CD14-positive monocyte (primary cell): ENCODE data around the gene POP7. TPM values are rescaled to one million over a fixed set of nuclear protein-coding genes. Genes with fewer than 3 reads are reported as not detected.
A peak's percentile ranks its signal among the peaks of the same experiment; 100 is the strongest.

Experiments
- DNase-seq, 3 donors: peaks; one replicate each; pipeline ENCODE4 v3.0.0-alpha.2; 2011 to 2022
- H2AFZ ChIP-seq: 2 replicates; pipeline ENCODE4 v1.6.0; 2012; ENCODE audit warnings: mild to moderate bottlenecking, low read depth, low read length, inconsistent platforms; ENCODE audit not compliant: insufficient read depth, poor library complexity, severe bottlenecking
- H3K27ac ChIP-seq, 2 donors: 1 replicate in 1 of 2; 2 replicates in 1 of 2; pipeline ENCODE4 v1.5.1; 2012 to 2013; ENCODE audit warnings: low read length in 2 of 2, control low read depth in 1 of 2, inconsistent platforms in 1 of 2, low read depth in 1 of 2, mild to moderate bottlenecking in 1 of 2
- H3K27me3 ChIP-seq, 2 donors: one replicate each; pipeline versions ENCODE4 v1.6.0 to v1.6.1; 2011 to 2013; ENCODE audit warnings: low read length in 2 of 2; ENCODE audit not compliant: control insufficient read depth in 2 of 2, insufficient read depth in 2 of 2
- H3K36me3 ChIP-seq, 2 donors: replicated peaks in 1 of 2; 1 replicate in 1 of 2; 2 replicates in 1 of 2; pipeline versions ENCODE4 v1.5.1 to v1.6.1; 2012 to 2013; ENCODE audit warnings: low read length in 2 of 2, control low read depth in 1 of 2, inconsistent platforms in 1 of 2, mild to moderate bottlenecking in 1 of 2; ENCODE audit not compliant: insufficient read depth in 2 of 2, control insufficient read depth in 1 of 2
- H3K4me1 ChIP-seq, 2 donors: 1 replicate in 1 of 2; 2 replicates in 1 of 2; pipeline versions ENCODE4 v1.5.1 to v1.6.1; 2012 to 2013; ENCODE audit warnings: low read length in 2 of 2, control low read depth in 1 of 2, inconsistent platforms in 1 of 2, mild to moderate bottlenecking in 1 of 2, moderate library complexity in 1 of 2; ENCODE audit not compliant: insufficient read depth in 2 of 2, control insufficient read depth in 1 of 2
- H3K4me2 ChIP-seq: replicated peaks from 2 replicates; pipeline ENCODE3; 2012; ENCODE audit warnings: low read length, moderate library complexity, mild to moderate bottlenecking; ENCODE audit not compliant: poor library complexity, severe bottlenecking; ENCODE audit errors: extremely low read depth
- H3K4me3 ChIP-seq, 3 experiments: fragments of 200-600 bp in 1 of 3; sonication (generic) in 1 of 3; replicated peaks in 1 of 3; 1 replicate in 2 of 3; 2 replicates in 1 of 3; pipeline ENCODE4 v1.5.1; 2011 to 2013; ENCODE audit warnings: low read length in 3 of 3, mild to moderate bottlenecking in 3 of 3, control low read depth in 2 of 3, low read depth in 2 of 3, inconsistent platforms in 1 of 3, moderate library complexity in 1 of 3
- H3K79me2 ChIP-seq: 2 replicates; pipeline ENCODE4 v1.6.0; 2012; ENCODE audit warnings: mild to moderate bottlenecking, control low read depth, inconsistent platforms, low read length, moderate library complexity; ENCODE audit not compliant: insufficient read depth
- H3K9ac ChIP-seq: 2 replicates; pipeline ENCODE4 v1.6.0; 2017; ENCODE audit warnings: low read length, mild to moderate bottlenecking; ENCODE audit not compliant: insufficient read depth, poor library complexity, severe bottlenecking
- H3K9me3 ChIP-seq, 2 donors: replicated peaks in 1 of 2; 1 replicate in 1 of 2; 2 replicates in 1 of 2; pipeline versions ENCODE4 v1.5.1 to v1.6.1; 2012 to 2013; ENCODE audit warnings: low read length in 2 of 2, control low read depth in 1 of 2; ENCODE audit not compliant: control insufficient read depth in 1 of 2, insufficient read depth in 1 of 2
- H4K20me1 ChIP-seq: 2 replicates; pipeline ENCODE4 v1.6.0; 2012; ENCODE audit warnings: mild to moderate bottlenecking, low read length, control low read depth, moderate library complexity; ENCODE audit not compliant: insufficient read depth
- H3K27ac Mint-ChIP-seq, 7 donors: one replicate each; pipeline ENCODE4 v1.8.0; 2020; ENCODE audit warnings: mild to moderate bottlenecking in 7 of 7, mixed read lengths in 7 of 7, moderate library complexity in 6 of 7, inconsistent platforms in 2 of 7
- H3K27me3 Mint-ChIP-seq, 3 donors: one replicate each; pipeline ENCODE4 v1.8.0; 2021 to 2022; ENCODE audit warnings: low read depth in 3 of 3, mild to moderate bottlenecking in 3 of 3, mixed read lengths in 3 of 3, moderate library complexity in 3 of 3, inconsistent platforms in 1 of 3
- H3K36me3 Mint-ChIP-seq, 2 donors: one replicate each; pipeline ENCODE4 v1.8.0; 2020; ENCODE audit warnings: mixed read lengths in 2 of 2, inconsistent platforms in 1 of 2, mild to moderate bottlenecking in 1 of 2
- H3K4me1 Mint-ChIP-seq: one replicate; pipeline ENCODE4 v1.8.0; 2020; ENCODE audit warnings: mild to moderate bottlenecking, mixed read lengths
- H3K4me3 Mint-ChIP-seq, 2 donors: one replicate each; pipeline ENCODE4 v1.8.0; 2020; ENCODE audit warnings: mild to moderate bottlenecking in 2 of 2, mixed read lengths in 2 of 2, moderate library complexity in 1 of 2
- H3K9me3 Mint-ChIP-seq, 7 donors: one replicate each; pipeline ENCODE4 v1.8.0; 2020 to 2022; ENCODE audit warnings: mixed read lengths in 7 of 7, mild to moderate bottlenecking in 6 of 7, moderate library complexity in 6 of 7, inconsistent platforms in 2 of 7
- CTCF ChIP-seq: fragments of 200-600 bp; IDR thresholded peaks from one replicate; pipeline ENCODE4 v1.8.0; 2022; ENCODE audit warnings: antibody characterized with exemption, mild to moderate bottlenecking
- WGBS: methylation state at CpG from one replicate; pipeline ENCODE4 v1.1.5; 2013; ENCODE audit warnings: missing lambda C conversion rate; ENCODE audit not compliant: insufficient coverage; 5-methylcytosine and 5-hydroxymethylcytosine counted together
- intact Hi-C, 2 donors: fragments of 100-400 bp; cut with micrococcal nuclease; formaldehyde crosslinking; loops; one replicate each; pipeline versions ENCODE4 v1.15.0 to v1.15.1; 2023
- polyA plus RNA-seq, 3 donors: library from polyadenylated mRNA; depleted of rRNA in 1 of 3; unstranded in 2 of 3; stranded (reverse) in 1 of 3; fragments of 300-500 nt in 2 of 3; fragments of >200 nt in 1 of 3; fragmentation: Illumina TruSeq in 2 of 3; gene quantifications; 1 replicate in 2 of 3; 2 replicates in 1 of 3; pipeline ENCODE4 v1.2.3, GENCODE V29; 2012 to 2021

Gene POP7
- polyA plus RNA-seq, 3 donors: 11.1 to 48.5 (median 41.6) TPM

- peaks cover 2% of the 10 kb centered on the region for H3K4me1 Mint-ChIP-seq
- Histone ChIP-seq H4K20me1 (no peaks in the 10 kb centered on the region), H3K9me3 (no peaks in the 10 kb centered on the region), H3K4me2 (no peak overlapping the region), H3K9ac (no peak overlapping the region), H3K27ac (no peak overlapping the region), H3K36me3 (no peaks in the 10 kb centered on the region), H3K4me1 (no peaks in the 10 kb centered on the region), H3K79me2 (no peaks in the 10 kb centered on the region), H3K27me3 (no peaks in the 10 kb centered on the region), H3K4me3 (no peak overlapping the region), H2AFZ (no peak overlapping the region)
- no peak for TF ChIP-seq CTCF
- no peak for DNase-seq
- H3K9me3 Mint-ChIP-seq: no peaks in the 10 kb centered on the region
- WGBS: 100% methylated on average over 1 of the region's 3 CpGs
- H3K36me3 Mint-ChIP-seq: no peaks in the 10 kb centered on the region
- H3K27ac Mint-ChIP-seq: no peak overlapping the region
- intact Hi-C loops: no loop called here
- peaks cover 8 to 20% (median 17%) of the 10 kb centered on the region in 3 donors for H3K27me3 Mint-ChIP-seq
- H3K4me3 Mint-ChIP-seq: no peak overlapping the region
Measured at GRCh38 chr7:100730136-100730800, 24.3 kb downstream of the POP7 start.

GRCh38 chr7:100731937-100732636, 26.2 kb downstream of the POP7 start:
- no peak for DNase-seq
- intact Hi-C loops: no loop called here
- no peak overlapping the region for H3K4me3 Mint-ChIP-seq
- H3K4me1 ChIP-seq: no peaks in the 10 kb centered on the region
- 87% methylated on average over 4 of the region's 11 CpGs for WGBS
- peaks cover 0 to 2% (median 0%) of the 10 kb centered on the region in 7 donors for H3K9me3 Mint-ChIP-seq
- peaks cover 8 to 14% (median 13%) of the 10 kb centered on the region in 3 donors for H3K27me3 Mint-ChIP-seq
- H3K9me3 ChIP-seq: no peaks in the 10 kb centered on the region
- H3K36me3 ChIP-seq: no peaks in the 10 kb centered on the region
- no peak overlapping the region for H2AFZ ChIP-seq
- H3K27ac ChIP-seq: no peak overlapping the region
- no peaks in the 10 kb centered on the region for H3K79me2 ChIP-seq
- no peaks in the 10 kb centered on the region for H3K27me3 ChIP-seq
- H3K4me3 ChIP-seq: no peak overlapping the region
- no peaks in the 10 kb centered on the region for H4K20me1 ChIP-seq
- H3K36me3 Mint-ChIP-seq: no peaks in the 10 kb centered on the region
- H3K27ac Mint-ChIP-seq: peak overlapping the region in 1 of 7 donors; percentile 31
- no peak overlapping the region for H3K4me2 ChIP-seq
- no peaks in the 10 kb centered on the region for H3K4me1 Mint-ChIP-seq
- no peak overlapping the region for H3K9ac ChIP-seq
- TF ChIP-seq CTCF: no peak
